Measurements from ENCODE around the gene CHN2. TPM values are rescaled to one million over a fixed set of nuclear protein-coding genes. Genes with fewer than 3 reads are reported as not detected.

The CHN2 gene
- total RNA-seq, 1 experiment from 2014 or later: 7.7 TPM

DNA sequence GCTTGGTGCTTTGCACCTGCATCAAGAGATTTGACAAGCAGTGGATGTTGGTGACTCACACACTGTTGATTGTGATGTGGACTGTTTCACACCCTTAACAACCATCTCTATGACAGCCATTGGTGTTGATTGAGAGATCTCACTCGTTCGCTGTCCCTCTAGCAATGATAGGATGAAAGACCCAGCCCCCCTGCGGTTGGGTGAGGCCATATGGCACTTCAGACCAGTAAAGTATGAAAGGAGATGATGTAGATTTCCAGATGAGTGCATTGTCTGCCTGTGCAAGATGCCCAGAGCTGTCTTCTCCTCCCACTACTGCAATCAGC is 230.4 kb downstream of the CHN2 start:
- no peaks in the 10 kb centered on the region for H3F3A ChIP-seq (ENCODE audit: low read length, unreplicated experiment)
- no peak for ATAC-seq

DNA sequence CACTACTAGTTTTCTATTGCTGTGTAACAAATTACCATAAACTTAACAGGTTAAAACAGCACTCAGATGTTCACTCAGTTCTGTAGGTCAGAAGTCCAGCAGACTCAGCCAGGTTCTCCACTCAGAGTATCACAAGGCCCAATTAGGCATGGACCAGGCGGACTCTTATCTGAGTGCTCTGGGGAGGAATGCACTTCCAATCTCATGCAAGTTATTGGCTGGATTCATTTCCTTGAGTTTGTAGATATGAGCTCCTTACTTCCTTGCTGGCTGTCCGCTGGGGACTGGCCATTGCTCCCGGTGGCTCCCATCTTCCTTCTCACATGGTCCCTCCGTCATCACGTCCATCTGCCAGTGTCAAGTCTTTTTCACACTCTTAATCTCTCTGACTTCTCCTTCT is 232.0 kb downstream of the CHN2 start:
- no peaks in the 10 kb centered on the region for H3K79me2 ChIP-seq (ENCODE audit: low read length)
- POLR2A ChIA-PET (ENCODE audit: unreplicated experiment): no interaction called here
- H3K9me3 ChIP-seq (ENCODE audit: low read length): no peaks in the 10 kb centered on the region
- CTCF ChIA-PET: no interaction called here
- H3K27ac ChIP-seq (ENCODE audit: low read length): no peak overlapping the region
- no peak overlapping the region for H3K9ac ChIP-seq (ENCODE audit: low read length)
- H3K4me1 ChIP-seq (ENCODE audit: insufficient read depth, low read length): no peaks in the 10 kb centered on the region
- no peak overlapping the region for H3K4me2 ChIP-seq (ENCODE audit: low read length)
- TF ChIP-seq EZH2phosphoT487 (IDR thresholded peaks at IDR 0.05; ENCODE audit: borderline replicate concordance, low read length) (no peak), EZH2 (IDR thresholded peaks at IDR 0.05; ENCODE audit: low read length, unreplicated experiment) (no peak)
- TF ChIP-seq, protein P1, sequence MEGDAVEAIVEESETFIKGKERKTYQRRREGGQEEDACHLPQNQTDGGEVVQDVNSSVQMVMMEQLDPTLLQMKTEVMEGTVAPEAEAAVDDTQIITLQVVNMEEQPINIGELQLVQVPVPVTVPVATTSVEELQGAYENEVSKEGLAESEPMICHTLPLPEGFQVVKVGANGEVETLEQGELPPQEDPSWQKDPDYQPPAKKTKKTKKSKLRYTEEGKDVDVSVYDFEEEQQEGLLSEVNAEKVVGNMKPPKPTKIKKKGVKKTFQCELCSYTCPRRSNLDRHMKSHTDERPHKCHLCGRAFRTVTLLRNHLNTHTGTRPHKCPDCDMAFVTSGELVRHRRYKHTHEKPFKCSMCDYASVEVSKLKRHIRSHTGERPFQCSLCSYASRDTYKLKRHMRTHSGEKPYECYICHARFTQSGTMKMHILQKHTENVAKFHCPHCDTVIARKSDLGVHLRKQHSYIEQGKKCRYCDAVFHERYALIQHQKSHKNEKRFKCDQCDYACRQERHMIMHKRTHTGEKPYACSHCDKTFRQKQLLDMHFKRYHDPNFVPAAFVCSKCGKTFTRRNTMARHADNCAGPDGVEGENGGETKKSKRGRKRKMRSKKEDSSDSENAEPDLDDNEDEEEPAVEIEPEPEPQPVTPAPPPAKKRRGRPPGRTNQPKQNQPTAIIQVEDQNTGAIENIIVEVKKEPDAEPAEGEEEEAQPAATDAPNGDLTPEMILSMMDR (conservative IDR thresholded peaks at IDR 0.05; ENCODE audit: low read depth, low read length): no peak
- DNase-seq (no peak), ATAC-seq (no peak)
- H3F3A ChIP-seq (ENCODE audit: low read length, unreplicated experiment): no peaks in the 10 kb centered on the region
- no TSS peak for BruUV-seq (replicated peaks)
- no peaks in the 10 kb centered on the region for H3K9me2 ChIP-seq (replicated peaks; ENCODE audit: low read length)
- H3K27me3 ChIP-seq (ENCODE audit: low read length): no peaks in the 10 kb centered on the region
- no peak overlapping the region for H3K4me3 ChIP-seq (ENCODE audit: low read length)
- no peaks in the 10 kb centered on the region for H3K36me3 ChIP-seq (ENCODE audit: low read depth, low read length)
- intact Hi-C loops (cut with micrococcal nuclease): no loop called here
- H4K20me1 ChIP-seq (ENCODE audit: low read length): no peaks in the 10 kb centered on the region
- H2AFZ ChIP-seq (ENCODE audit: low read length): no peak overlapping the region

More for the DNA sequence above, 230.4 kb downstream of the CHN2 start:
- no peak for DNase-seq
- Histone ChIP-seq H4K20me1 (ENCODE audit: low read length) (no peaks in the 10 kb centered on the region), H3K9me3 (ENCODE audit: low read length) (no peaks in the 10 kb centered on the region), H3K4me1 (ENCODE audit: insufficient read depth, low read length) (no peaks in the 10 kb centered on the region), H3K9me2 (replicated peaks; ENCODE audit: low read length) (no peaks in the 10 kb centered on the region), H3K27me3 (ENCODE audit: low read length) (no peaks in the 10 kb centered on the region), H2AFZ (ENCODE audit: low read length) (no peak overlapping the region), H3K4me2 (ENCODE audit: low read length) (no peak overlapping the region), H3K79me2 (ENCODE audit: low read length) (no peaks in the 10 kb centered on the region), H3K4me3 (ENCODE audit: low read length) (no peak overlapping the region), H3K9ac (ENCODE audit: low read length) (no peak overlapping the region), H3K36me3 (ENCODE audit: low read depth, low read length) (no peaks in the 10 kb centered on the region), H3K27ac (ENCODE audit: low read length) (no peak overlapping the region)
- TF ChIP-seq EZH2 (IDR thresholded peaks at IDR 0.05; ENCODE audit: low read length, unreplicated experiment): no peak
- TF ChIP-seq EZH2phosphoT487 (IDR thresholded peaks at IDR 0.05; ENCODE audit: borderline replicate concordance, low read length): no peak
- TF ChIP-seq, protein P1 (conservative IDR thresholded peaks at IDR 0.05; ENCODE audit: low read depth, low read length): no peak
- ChIA-PET CTCF (no interaction called here), POLR2A (ENCODE audit: unreplicated experiment) (no interaction called here)
- no TSS peak for BruUV-seq (replicated peaks)
- intact Hi-C loops (cut with micrococcal nuclease): no loop called here

DNA sequence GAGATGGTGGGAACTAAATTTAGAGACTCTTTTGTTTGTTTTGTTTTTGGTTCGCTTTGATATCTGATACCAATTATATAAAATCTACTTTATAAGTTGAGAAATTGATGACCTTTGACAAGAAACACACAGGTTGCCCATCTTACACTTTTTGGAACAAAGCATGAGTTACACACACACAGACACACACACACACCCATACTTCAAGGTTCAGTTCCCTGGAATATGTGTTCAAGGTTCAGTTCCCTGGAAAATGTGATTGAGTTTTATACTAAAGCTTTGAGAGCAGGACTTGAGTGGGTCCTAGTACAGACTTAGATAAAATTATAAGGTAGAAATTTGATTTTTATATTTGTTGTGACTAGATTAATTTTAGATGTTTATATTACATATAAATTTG is 234.8 kb downstream of the CHN2 start:
- Histone ChIP-seq H3K4me1 (ENCODE audit: insufficient read depth, low read length) (no peaks in the 10 kb centered on the region), H3F3A (ENCODE audit: low read length, unreplicated experiment) (no peaks in the 10 kb centered on the region), H2AFZ (ENCODE audit: low read length) (no peak overlapping the region), H4K20me1 (ENCODE audit: low read length) (no peaks in the 10 kb centered on the region), H3K36me3 (ENCODE audit: low read depth, low read length) (no peaks in the 10 kb centered on the region), H3K9me2 (replicated peaks; ENCODE audit: low read length) (no peaks in the 10 kb centered on the region), H3K27ac (ENCODE audit: low read length) (no peak overlapping the region), H3K4me2 (ENCODE audit: low read length) (no peak overlapping the region), H3K4me3 (ENCODE audit: low read length) (no peak overlapping the region), H3K9me3 (ENCODE audit: low read length) (no peaks in the 10 kb centered on the region), H3K79me2 (ENCODE audit: low read length) (no peaks in the 10 kb centered on the region), H3K9ac (ENCODE audit: low read length) (no peak overlapping the region), H3K27me3 (ENCODE audit: low read length) (no peaks in the 10 kb centered on the region)
- ChIA-PET CTCF (no interaction called here), POLR2A (ENCODE audit: unreplicated experiment) (no interaction called here)
- no peak for DNase-seq
- no TSS peak for BruUV-seq (replicated peaks)
- ATAC-seq: no peak
- intact Hi-C loops (cut with micrococcal nuclease): no loop called here
- TF ChIP-seq, protein P1 (conservative IDR thresholded peaks at IDR 0.05; ENCODE audit: low read depth, low read length): no peak
- TF ChIP-seq EZH2phosphoT487 (IDR thresholded peaks at IDR 0.05; ENCODE audit: borderline replicate concordance, low read length) (no peak), EZH2 (IDR thresholded peaks at IDR 0.05; ENCODE audit: low read length, unreplicated experiment) (no peak)
